Left lung (tissue), 14 donors: ENCODE results near the gene SRPK2. TPM values are rescaled to one million over a fixed set of nuclear protein-coding genes. Genes with fewer than 3 reads are reported as not detected.
A peak's percentile ranks its signal among the peaks of the same experiment; 100 is the strongest.
"Not testable (repeated sequence)": the region's sequence is repeated elsewhere in the genome, so short reads cannot be mapped to it uniquely, and the experiment has no call there.

Source experiments
- ATAC-seq: fragments of 200-7000 bp; cut with Tn5 transposase; one replicate; pipeline ENCODE4 v1.9.1; 2020; ENCODE audit warnings: moderate library complexity
- DNase-seq, 4 donors: peaks; one replicate each; pipeline ENCODE4 v3.0.0-alpha.2; 2013 to 2020
- H3K27ac ChIP-seq, 2 donors: fragments of 200-600 bp; sonication (generic) in 1 of 2; one replicate each; pipeline versions ENCODE4 v1.5.0 to v1.8.0; 2020 to 2021
- H3K27me3 ChIP-seq, 2 donors: fragments of 200-600 bp; sonication (generic) in 1 of 2; one replicate each; pipeline versions ENCODE4 v1.5.0 to v1.8.0; 2020 to 2021
- H3K36me3 ChIP-seq, 2 donors: fragments of 200-600 bp; sonication (generic) in 1 of 2; one replicate each; pipeline versions ENCODE4 v1.5.0 to v1.8.0; 2020 to 2021
- H3K4me1 ChIP-seq, 2 donors: fragments of 200-600 bp; one replicate each; pipeline ENCODE4 v1.8.0; 2021
- H3K4me3 ChIP-seq, 2 donors: fragments of 200-600 bp; sonication (generic) in 1 of 2; one replicate each; pipeline versions ENCODE4 v1.5.0 to v1.8.0; 2020 to 2021; ENCODE audit warnings: mild to moderate bottlenecking in 1 of 2
- H3K9me3 ChIP-seq, 2 donors: fragments of 200-600 bp; sonication (generic) in 1 of 2; one replicate each; pipeline versions ENCODE4 v1.5.0 to v1.8.0; 2020 to 2021
- CTCF ChIP-seq, 2 donors: fragments of 200-600 bp; sonication (generic) in 1 of 2; IDR thresholded peaks; one replicate each; pipeline versions ENCODE4 v1.5.0 to v1.8.0; 2021; ENCODE audit warnings: antibody characterized with exemption in 2 of 2
- intact Hi-C, 2 donors: fragments of 100-400 bp; cut with DNase I; formaldehyde crosslinking; loops; one replicate each; pipeline versions ENCODE4 v1.11.2 to v1.14.2; 2022
- long read RNA-seq, 12 donors: library from polyadenylated mRNA in 2 of 12; unstranded in 2 of 12; transcript quantifications; one replicate each; pipeline ENCODE4 v2.0.0 and lab custom pipeline, GENCODE V29; 2019 to 2026
- polyA plus RNA-seq, 6 donors: library from polyadenylated mRNA; unstranded; fragments of 120-200 nt; gene quantifications; one replicate each; pipeline ENCODE4 v1.2.1, GENCODE V29; 2013; ENCODE audit not compliant: insufficient read length in 6 of 6
- total RNA-seq, 2 donors: library from RNA; stranded (reverse); fragmentation: NEBNext Ultra II Directional; extraction: Animal tissue kit (Norgen Biotek cat#: 25700); gene quantifications; one replicate each; pipeline ENCODE4 v1.2.1, GENCODE V29; 2021
- donor health status: DM: no; HTN: yes; CAD: no.
- donor health status: DM: no; HTN: no; CAD: no.

SRPK2 gene
- total RNA-seq (10 to 100 TPM; 42.9 to 46.8 TPM), polyA plus RNA-seq (10 to 100 TPM; 51.8 to 63.4 (median 52.7) TPM)
- long read RNA-seq, donor 1, partial matches to known transcripts = 45 of 47 reads
- long read RNA-seq, donor 1, other reads (novel, unspliced or antisense) = 0 of 47 reads
- long read RNA-seq, donor 2, partial matches to known transcripts = 37 of 37 reads
- long read RNA-seq, donor 2, other reads (novel, unspliced or antisense) = 0 of 37 reads
- long read RNA-seq, donor 3, partial matches to known transcripts = 8 of 11 reads
- long read RNA-seq, donor 3, other reads (novel, unspliced or antisense) = 0 of 11 reads
- long read RNA-seq, donor 4, partial matches to known transcripts = 27 of 30 reads
- long read RNA-seq, donor 4, other reads (novel, unspliced or antisense) = 3 of 30 reads
- long read RNA-seq, donor 5, partial matches to known transcripts = 30 of 32 reads
- long read RNA-seq, donor 5, other reads (novel, unspliced or antisense) = 0 of 32 reads
- long read RNA-seq, donor 6, partial matches to known transcripts = 14 of 18 reads
- long read RNA-seq, donor 6, other reads (novel, unspliced or antisense) = 0 of 18 reads
- long read RNA-seq, donor 7, partial matches to known transcripts = 30 of 31 reads
- long read RNA-seq, donor 7, other reads (novel, unspliced or antisense) = 0 of 31 reads
- long read RNA-seq, donor 8, partial matches to known transcripts = 26 of 29 reads
- long read RNA-seq, donor 8, other reads (novel, unspliced or antisense) = 0 of 29 reads
- long read RNA-seq, donor 9 = 0 reads
- long read RNA-seq, donor 10, partial matches to known transcripts = 30 of 37 reads
- long read RNA-seq, donor 10, other reads (novel, unspliced or antisense) = 7 of 37 reads
- long read RNA-seq, donor 11, partial matches to known transcripts = 163 of 167 reads
- long read RNA-seq, donor 11, other reads (novel, unspliced or antisense) = 0 of 167 reads
- long read RNA-seq, donor 12, partial matches to known transcripts = 25 of 26 reads
- long read RNA-seq, donor 12, other reads (novel, unspliced or antisense) = 0 of 26 reads

GRCh38 chr7:105388356-105389087 lies at the start of gene SRPK2:
TSS of gene SRPK2 (minus strand) at chr7:105388921.
- Histone ChIP-seq H3K9me3 (no peaks in the 10 kb centered on the region), H3K27ac (peak within 1 kb of the TSS; percentile 79 to 83), H3K27me3 (peaks cover 0 to 7% of the 10 kb centered on the region in 2 donors), H3K4me1 (peaks cover 0 to 16% of the 10 kb centered on the region in 2 donors), H3K36me3 (no peaks in the 10 kb centered on the region), H3K4me3 (peak within 1 kb of the TSS; percentile 81 to 85)
- no peak for TF ChIP-seq CTCF (IDR thresholded peaks at IDR 0.05)
- intact Hi-C loops = no loop called here
- peak; percentile 87 for ATAC-seq
- DNase-seq = peak; percentile 66 to 94 (median 76)

- no peaks in the 10 kb centered on the region for H3K9me3 ChIP-seq
- no peaks in the 10 kb centered on the region for H3K4me1 ChIP-seq
Observed at GRCh38 chr7:105438254-105438653, 49.5 kb upstream of the SRPK2 start.

GRCh38 chr7:105437356-105437755 lies 48.6 kb upstream of the SRPK2 start:
- H3K4me1 ChIP-seq, intact Hi-C loops, H3K27ac ChIP-seq, H3K36me3 ChIP-seq, DNase-seq, H3K9me3 ChIP-seq, ATAC-seq, H3K4me3 ChIP-seq, H3K27me3 ChIP-seq: not testable (repeated sequence)

More at GRCh38 chr7:105438254-105438653, 49.5 kb upstream of the SRPK2 start:
- no peak for TF ChIP-seq CTCF (IDR thresholded peaks at IDR 0.05)
- Histone ChIP-seq H3K4me3 (no peak overlapping the region), H3K27me3 (no peaks in the 10 kb centered on the region), H3K36me3 (no peaks in the 10 kb centered on the region), H3K27ac (no peak overlapping the region)
- ATAC-seq = no peak
- DNase-seq = no peak
- intact Hi-C loops = no loop called here

GRCh38 chr7:105429746-105430612 lies 41.3 kb upstream of the SRPK2 start:
- Histone ChIP-seq H3K36me3 (no peaks in the 10 kb centered on the region), H3K4me3 (no peak overlapping the region), H3K9me3 (no peaks in the 10 kb centered on the region), H3K27me3 (no peaks in the 10 kb centered on the region), H3K4me1 (no peaks in the 10 kb centered on the region), H3K27ac (no peak overlapping the region)
- DNase-seq (peak in 2 of 4 donors; percentile 33 to 42), ATAC-seq (peak; percentile 82)
- TF ChIP-seq CTCF (IDR thresholded peaks at IDR 0.05) = peak in 1 of 2 donors; percentile 24
- intact Hi-C loops = no loop called here
